RPMI7951 (cell line): ENCODE results near the gene SIRPB2. TPM values are rescaled to one million over a fixed set of nuclear protein-coding genes. Genes with fewer than 3 reads are reported as not detected.

Source experiments
- DNase-seq: peaks from one replicate; pipeline ENCODE4 v3.0.0-alpha.2; 2012; ENCODE audit warnings: low read depth
- total RNA-seq: library from RNA; depleted of rRNA; stranded (reverse); fragments of >200 nt; shearing (Covaris generic); gene quantifications from 2 replicates; pipeline ENCODE4 v1.2.3, GENCODE V29; 2014; rRNA removed

The SIRPB2 gene
- total RNA-seq, 1 experiment from 2014 or later = not detected

DNA sequence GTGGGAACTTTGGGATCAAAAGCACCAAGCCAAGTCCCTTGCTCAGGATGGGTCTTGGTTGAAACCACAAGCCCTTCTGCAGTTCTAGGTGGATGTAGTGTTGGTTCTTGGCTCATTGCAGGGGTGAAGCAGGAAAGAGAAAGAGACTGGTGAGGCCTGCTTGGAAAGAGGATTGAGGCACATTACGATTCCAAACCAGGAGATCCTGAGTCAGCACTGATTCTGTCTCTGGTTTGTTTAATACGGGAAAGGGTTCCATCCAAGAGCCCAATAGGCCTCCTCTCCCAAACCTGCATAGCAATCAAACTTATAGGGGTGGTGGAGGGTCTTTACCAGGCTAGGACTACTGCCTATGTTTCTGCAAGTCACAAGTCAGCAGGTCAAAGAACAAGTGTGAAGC, 48.9 kb downstream of the SIRPB2 start:
- no peak for DNase-seq

DNA sequence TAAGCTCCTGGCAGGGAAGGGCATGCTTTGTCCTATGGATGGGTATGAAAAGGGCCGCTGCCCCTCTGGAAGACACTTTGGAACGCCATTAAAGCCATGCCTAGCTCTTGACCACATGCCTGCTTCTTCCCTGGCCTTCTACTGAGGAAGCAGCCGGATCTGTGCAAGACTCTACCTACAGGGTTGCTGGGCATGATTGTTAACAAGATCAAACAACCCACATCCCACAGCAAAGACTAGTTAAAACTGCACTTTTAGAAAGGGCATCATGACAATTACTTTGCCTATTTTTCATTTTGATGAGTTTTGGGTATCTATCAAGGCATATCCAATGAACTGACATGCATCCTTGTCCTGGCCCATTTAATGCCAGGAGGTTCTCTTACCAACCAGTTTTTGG, 50.1 kb downstream of the SIRPB2 start:
- DNase-seq = no peak

DNA sequence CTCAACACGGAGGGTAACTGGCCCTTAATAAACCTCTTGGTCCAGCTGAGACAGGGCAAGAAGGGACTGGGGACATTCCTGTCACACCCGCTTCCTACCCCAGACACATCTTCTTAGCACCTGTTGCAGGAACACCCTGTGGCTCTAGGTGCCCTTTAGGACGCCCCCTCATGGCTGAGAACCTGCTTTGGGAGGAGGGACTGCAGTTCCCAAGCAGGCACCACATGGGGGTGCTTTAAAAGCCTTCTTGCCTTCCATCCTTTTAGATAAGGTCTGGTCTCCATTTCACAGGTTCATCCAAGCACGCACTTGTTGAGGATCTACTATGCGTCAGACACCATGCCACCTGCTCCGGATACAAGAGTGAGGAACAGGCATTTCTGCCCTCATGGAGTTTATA, 51.2 kb downstream of the SIRPB2 start:
- peak; percentile 42 for DNase-seq

GRCh38 chr20:1438361-1438760, 52.9 kb downstream of the SIRPB2 start:
- no peak for DNase-seq

GRCh38 chr20:1437235-1437904, 53.9 kb downstream of the SIRPB2 start:
- peak; percentile 79 for DNase-seq

GRCh38 chr20:1436263-1436662, 55.0 kb downstream of the SIRPB2 start:
- DNase-seq = no peak

DNA sequence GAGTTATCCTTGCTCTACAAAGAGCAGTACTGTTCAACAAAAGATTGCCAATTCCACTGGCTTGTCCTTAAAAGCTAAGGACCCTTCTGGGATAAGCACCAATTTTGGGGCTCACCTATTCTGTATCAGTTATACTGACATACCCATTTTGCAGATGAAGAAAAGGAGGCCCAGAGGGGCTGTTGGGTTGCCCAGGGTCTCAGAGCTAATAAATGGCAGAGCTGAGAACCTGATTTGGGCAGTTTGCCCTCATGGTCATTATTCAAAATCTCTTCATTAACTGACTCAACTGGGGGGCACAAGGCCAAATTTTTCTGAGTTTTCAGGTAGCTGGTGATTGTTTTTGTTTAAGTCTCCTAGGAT, 55.9 kb downstream of the SIRPB2 start:
- DNase-seq = no peak

DNA sequence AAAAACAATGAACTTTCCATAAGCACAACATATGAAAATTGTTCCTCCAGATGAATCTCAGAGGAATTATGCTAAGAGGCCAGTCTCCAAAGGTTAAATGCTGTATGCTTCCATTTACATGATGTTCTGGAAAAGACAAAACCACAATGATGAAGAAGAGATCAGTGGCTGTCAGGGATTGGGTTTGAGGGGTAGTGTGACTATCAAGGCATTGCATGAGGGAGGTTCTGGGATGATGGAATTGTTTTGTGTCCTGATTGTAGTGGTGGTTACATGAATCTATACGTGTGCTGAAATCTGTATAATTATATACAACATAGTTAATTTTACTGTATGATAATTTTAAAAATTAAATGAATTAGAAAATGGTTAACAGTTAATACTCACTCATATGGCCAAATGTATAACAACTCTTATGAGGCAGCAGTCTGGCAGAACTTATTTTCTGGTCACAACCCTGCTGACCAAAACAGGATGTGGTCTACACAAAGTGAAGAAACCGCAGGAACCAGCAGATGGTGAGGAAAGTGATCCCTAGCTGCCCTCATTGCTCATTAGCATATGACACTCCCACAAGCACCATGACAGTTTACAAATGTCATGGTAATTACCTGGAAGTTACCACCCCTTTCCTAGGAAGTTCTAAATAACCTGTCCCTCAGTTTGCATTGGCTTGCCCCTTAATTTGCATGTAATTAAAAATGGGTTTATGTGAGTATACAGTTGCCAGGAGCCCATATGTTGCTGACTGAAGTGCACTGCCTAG, 56.5 kb downstream of the SIRPB2 start:
- DNase-seq = peak; percentile 98

GRCh38 chr20:1431158-1431557, 60.1 kb downstream of the SIRPB2 start:
- no peak for DNase-seq

- DNase-seq = peak; percentile 24
Measured at GRCh38 chr20:1430004-1430451, 61.2 kb downstream of the SIRPB2 start.

DNA sequence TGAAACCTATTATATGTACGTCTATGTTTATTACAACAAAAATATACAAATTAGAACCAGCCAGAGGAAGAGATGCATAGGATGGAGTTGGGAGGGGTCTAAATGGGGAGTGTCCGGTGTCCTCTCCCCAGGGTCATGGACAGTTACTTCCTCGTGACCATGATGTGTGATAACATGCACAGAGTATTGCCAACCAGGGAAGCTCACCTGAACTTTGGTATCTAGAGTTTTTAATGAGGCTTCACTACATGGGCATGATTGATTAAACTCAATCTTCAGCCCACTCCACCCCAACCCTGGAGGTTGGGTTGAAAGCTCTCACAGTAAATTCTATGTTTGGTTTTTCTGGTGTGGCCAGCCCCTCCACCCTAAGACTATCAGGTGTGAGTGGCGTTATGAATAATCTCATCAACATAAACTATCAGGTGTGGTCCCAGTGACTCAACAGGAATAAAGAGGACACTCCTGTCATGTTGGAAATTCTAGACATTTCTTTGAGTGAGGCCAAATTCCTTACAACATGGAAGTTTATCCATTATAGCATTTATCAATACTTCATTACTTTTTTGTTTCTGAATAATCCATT, 62.0 kb downstream of the SIRPB2 start:
- DNase-seq = no peak

DNA sequence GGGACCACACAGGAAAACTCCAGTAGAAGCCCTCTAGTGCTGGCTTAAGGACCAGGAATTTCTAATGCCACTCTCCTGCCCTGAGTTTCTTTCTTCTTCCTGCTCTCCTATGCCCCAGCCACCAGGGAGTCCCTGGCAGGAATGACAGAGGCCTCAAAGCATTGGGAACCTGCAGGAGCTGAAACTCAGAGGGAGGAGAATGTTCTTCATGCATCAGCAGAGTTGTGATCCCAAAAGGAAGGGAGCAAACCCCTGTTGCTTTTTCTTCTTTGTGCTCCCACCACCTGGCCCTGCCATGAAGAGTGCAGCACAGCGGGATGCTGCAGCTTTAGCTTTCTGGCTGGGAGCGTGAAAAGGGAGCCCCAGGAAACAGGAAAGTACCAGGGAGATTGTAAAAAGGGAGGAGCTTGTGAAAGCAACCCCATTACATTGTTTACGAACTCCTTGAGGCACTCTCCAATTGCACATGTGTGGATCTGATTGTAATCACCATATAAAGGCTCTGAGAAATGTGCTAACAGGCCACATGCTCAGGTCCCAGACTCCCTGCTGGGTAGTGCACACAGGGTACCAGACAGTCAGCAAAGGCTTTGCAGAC, 63.7 kb downstream of the SIRPB2 start:
- DNase-seq = peak; percentile 58

DNA sequence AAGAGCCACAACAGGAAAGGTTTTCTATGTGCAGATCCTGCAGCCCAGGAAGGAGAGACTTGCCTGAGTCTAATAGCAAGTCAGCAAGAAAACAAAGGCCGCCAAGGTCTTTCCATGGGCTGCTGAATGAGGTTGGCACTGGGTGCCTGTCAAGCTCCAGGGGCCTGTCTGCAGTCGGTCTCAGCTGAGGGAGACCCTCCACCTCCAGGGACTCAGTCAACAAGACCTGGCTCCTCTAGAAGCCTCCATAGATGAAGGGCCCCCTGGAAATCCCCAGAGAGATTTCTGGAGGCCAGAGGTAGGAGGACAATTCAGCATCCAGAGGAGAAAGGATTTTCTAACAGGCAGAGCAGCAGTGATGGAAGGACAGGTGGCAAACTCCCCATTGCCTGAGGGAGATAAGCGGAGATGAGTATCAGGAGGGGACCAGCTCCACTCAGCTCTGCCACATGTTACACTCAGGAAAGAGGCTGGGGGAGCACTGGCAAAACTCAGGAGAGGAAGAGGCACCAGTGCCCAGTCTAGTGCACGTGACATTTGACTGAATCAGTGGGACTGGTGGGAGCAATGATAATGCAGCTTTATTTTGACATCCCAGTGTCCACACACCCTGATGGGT, 64.9 kb downstream of the SIRPB2 start:
- DNase-seq = no peak

Other genes with a start within 250 kb of the SIRPB2 start
- 7.0 and 9.4 TPM in 2 replicates for gene SNPH, start 225.1 kb downstream of the SIRPB2 start, total RNA-seq
- gene SDCBP2, start 162.3 kb downstream of the SIRPB2 start, total RNA-seq = 4.8 and 6.4 TPM in 2 replicates
- gene FKBP1A, start 98.4 kb downstream of the SIRPB2 start, total RNA-seq = 527 and 564 TPM in 2 replicates
- 35.2 and 44.1 TPM in 2 replicates for gene NSFL1C, start 24.6 kb downstream of the SIRPB2 start, total RNA-seq
- 0.36 and 0.68 TPM in 2 replicates for gene SIRPD, start 66.3 kb upstream of the SIRPB2 start, total RNA-seq
- gene SIRPB1, start 128.6 kb upstream of the SIRPB2 start, total RNA-seq = 15.6 and 22.1 TPM in 2 replicates
- gene SIRPG, start 166.4 kb upstream of the SIRPB2 start, total RNA-seq = 2.9 and 3.1 TPM in 2 replicates